Suprapubic skin (tissue), 4 donors: ENCODE data around the gene DEFB115.

Experiments used
- EP300 ChIP-seq: sonication (generic); formaldehyde crosslinking; IDR thresholded peaks from one replicate; pipeline ENCODE4 v1.6.1; 2017; ENCODE audit warnings: antibody characterized with exemption
- POLR2A ChIP-seq, 2 donors: fragments of 450-650 bp; IDR thresholded peaks; one replicate each; pipeline ENCODE4 v1.6.1; 2017; ENCODE audit warnings: antibody characterized with exemption in 2 of 2, mild to moderate bottlenecking in 2 of 2, moderate library complexity in 2 of 2
- POLR2AphosphoS5 ChIP-seq, 3 donors: sonication (generic); formaldehyde crosslinking; IDR thresholded peaks; one replicate each; pipeline ENCODE4 v1.6.1; 2017; ENCODE audit warnings: antibody characterized with exemption in 3 of 3
- TF ChIP-seq, protein P1 (sequence below), 2 donors: fragments of 200-600 bp in 1 of 2; fragments of 450-650 bp in 1 of 2; sonication (generic) in 1 of 2; IDR thresholded peaks; one replicate each; pipeline ENCODE4 v1.5.1; 2016 to 2019; ENCODE audit warnings: antibody characterized with exemption in 2 of 2, mild to moderate bottlenecking in 1 of 2, moderate library complexity in 1 of 2

- TF ChIP-seq, protein P1, sequence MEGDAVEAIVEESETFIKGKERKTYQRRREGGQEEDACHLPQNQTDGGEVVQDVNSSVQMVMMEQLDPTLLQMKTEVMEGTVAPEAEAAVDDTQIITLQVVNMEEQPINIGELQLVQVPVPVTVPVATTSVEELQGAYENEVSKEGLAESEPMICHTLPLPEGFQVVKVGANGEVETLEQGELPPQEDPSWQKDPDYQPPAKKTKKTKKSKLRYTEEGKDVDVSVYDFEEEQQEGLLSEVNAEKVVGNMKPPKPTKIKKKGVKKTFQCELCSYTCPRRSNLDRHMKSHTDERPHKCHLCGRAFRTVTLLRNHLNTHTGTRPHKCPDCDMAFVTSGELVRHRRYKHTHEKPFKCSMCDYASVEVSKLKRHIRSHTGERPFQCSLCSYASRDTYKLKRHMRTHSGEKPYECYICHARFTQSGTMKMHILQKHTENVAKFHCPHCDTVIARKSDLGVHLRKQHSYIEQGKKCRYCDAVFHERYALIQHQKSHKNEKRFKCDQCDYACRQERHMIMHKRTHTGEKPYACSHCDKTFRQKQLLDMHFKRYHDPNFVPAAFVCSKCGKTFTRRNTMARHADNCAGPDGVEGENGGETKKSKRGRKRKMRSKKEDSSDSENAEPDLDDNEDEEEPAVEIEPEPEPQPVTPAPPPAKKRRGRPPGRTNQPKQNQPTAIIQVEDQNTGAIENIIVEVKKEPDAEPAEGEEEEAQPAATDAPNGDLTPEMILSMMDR (IDR thresholded peaks at IDR 0.05): no peak
- TF ChIP-seq POLR2A (IDR thresholded peaks at IDR 0.05) (no peak), POLR2AphosphoS5 (IDR thresholded peaks at IDR 0.05) (no peak), EP300 (no peak)
Measured at GRCh38 chr20:31236953-31237352, 20.5 kb upstream of the DEFB115 start.
